ENCODE results near the gene SLFN12L. TPM values are rescaled to one million over a fixed set of nuclear protein-coding genes. Genes with fewer than 3 reads are reported as not detected.

SLFN12L gene
- total and polyA plus RNA-seq, 9 of the 15 experiments (the other 6 are each of a cell fraction or from before 2014, with no cell fraction given), result 0.04 to 0.31 (median 0.08) TPM; not detected in 3

- TF ChIP-seq IRF9 (tag; IDR thresholded peaks at IDR 0.05) (no peak), SMARCA4 (IDR thresholded peaks at IDR 0.05) (peak; percentile 19; the same call in 1 of the 2 replicates), ZNF780A (CRISPR knock-in tag; IDR thresholded peaks at IDR 0.05) (no peak), TEAD1 (CRISPR knock-in tag; IDR thresholded peaks at IDR 0.05) (0 out of 4 replicates have a peak, but pooled peaks of 1 of the 2 experiments have one; percentile 29), BRF2 (IDR thresholded peaks at IDR 0.05; ENCODE audit: borderline replicate concordance, insufficient read depth, insufficient read length) (no peak), UBTF (IDR thresholded peaks at IDR 0.05; ENCODE audit: borderline replicate concordance in 1 of 2, low read depth in 2 of 2, low read length in 2 of 2) (0 out of 4 replicates have a peak, but pooled peaks of 1 of the 2 experiments have one; percentile 52), NFXL1 (CRISPR knock-in tag; IDR thresholded peaks at IDR 0.05) (no peak), EP300 (IDR thresholded peaks at IDR 0.05; ENCODE audit: low read length) (no peak; the same call in 1 of the 2 replicates), POLR3G (IDR thresholded peaks at IDR 0.05; ENCODE audit: extremely low read depth, insufficient read length, insufficient replicate concordance) (no peak), FOXO4 (CRISPR knock-in tag; IDR thresholded peaks at IDR 0.05) (no peak), SAP30 (IDR thresholded peaks at IDR 0.05; ENCODE audit: borderline replicate concordance, insufficient read depth, low read depth, low read length, poor library complexity, severe bottlenecking) (peak; percentile 63), KDM4B (IDR thresholded peaks at IDR 0.05; ENCODE audit: borderline replicate concordance in 2 of 2, low read depth in 1 of 2) (peak in 1 of 2 experiments; percentile 98; a peak in 1 of 4 replicates), ZNF239 (CRISPR knock-in tag; IDR thresholded peaks at IDR 0.05) (peak; percentile 38; the same call in 1 of the 2 replicates), EWSR1 (IDR thresholded peaks at IDR 0.05; ENCODE audit: borderline replicate concordance, low read depth, partially characterized antibody) (no peak), ZBTB12 (CRISPR knock-in tag; IDR thresholded peaks at IDR 0.05) (peak; percentile 85), ZZZ3 (IDR thresholded peaks at IDR 0.05) (no peak; the same call in 1 of the 2 replicates), ELK3 (CRISPR knock-in tag; IDR thresholded peaks at IDR 0.05) (no peak)
These were observed 40.9 kb upstream of the SLFN12L start, which contains the start of gene PEX12 (continued) for GRCh38 chr17:35578197-35578928.

All from K562 (cell line).